Activated CD8-positive, alpha-beta memory T cell treated with anti-CD3 and anti-CD28 coated beads for 24 hours (primary cell): ENCODE data around the gene BRF1.
A peak's percentile ranks its signal among the peaks of the same experiment; 100 is the strongest.
"Not testable (repeated sequence)": the region's sequence is repeated elsewhere in the genome, so short reads cannot be mapped to it uniquely, and the experiment has no call there.

Experiments used
- DNase-seq: peaks from one replicate; pipeline ENCODE4 v3.0.0-alpha.2; 2020

Gene BRF1

DNA sequence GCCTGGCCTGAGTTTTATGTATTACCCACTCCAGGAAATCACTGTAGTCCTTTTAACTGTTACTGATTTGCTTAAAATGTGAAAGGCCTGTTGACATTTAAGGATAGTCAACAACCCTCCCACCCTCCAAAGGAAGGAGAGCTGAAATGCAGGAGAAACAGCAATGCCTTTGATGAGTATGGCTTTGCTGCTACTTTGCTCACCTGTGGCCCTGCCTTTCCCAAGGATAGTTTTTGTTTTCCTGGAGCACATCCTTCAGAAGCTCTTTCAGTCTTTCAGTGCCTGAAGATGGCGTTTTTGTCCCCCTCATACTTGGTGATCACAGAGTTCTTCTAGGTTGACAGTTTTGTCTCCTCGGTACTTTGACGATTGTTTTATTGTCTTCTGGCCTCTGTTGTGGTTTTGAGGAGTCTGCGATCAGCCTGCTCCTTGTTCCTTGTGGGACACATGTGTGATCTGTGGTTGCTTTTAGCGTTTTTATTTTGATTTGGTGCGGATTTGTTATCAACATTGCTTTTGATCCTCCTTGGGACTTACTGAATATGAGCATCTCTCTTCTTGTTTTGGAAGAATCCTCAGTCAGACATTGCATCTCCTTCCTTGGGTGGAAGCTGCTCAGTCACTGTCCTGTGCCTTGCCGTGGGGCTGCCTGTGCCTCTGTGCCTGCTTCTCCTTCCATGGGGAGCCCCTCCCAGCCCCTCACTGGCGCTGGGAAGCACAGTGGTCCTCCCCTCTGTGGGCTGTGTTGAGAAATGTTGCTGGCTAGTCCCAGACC lies 31.0 kb upstream of the BRF1 start:
- no peak for DNase-seq

DNA sequence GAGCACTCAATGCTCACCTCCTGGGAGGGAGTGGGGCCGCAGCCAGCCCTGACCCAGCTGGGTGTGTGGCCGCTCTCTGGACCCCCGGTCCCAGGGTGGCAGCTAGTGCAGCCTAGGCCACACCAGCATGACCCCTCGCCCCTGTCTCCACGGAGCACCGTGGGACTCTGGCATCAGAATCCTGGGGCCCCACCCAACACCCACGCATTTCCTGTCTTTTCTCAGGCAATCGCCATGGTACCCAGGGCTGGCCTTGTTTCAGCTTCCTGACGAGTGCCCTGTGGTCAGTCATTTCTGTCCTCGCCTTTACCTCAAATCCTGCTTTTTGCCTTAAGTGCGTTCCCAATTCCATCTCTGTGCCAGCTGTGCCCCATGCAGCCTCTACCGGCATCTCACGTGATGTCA lies 29.7 kb upstream of the BRF1 start:
- no peak for DNase-seq

DNA sequence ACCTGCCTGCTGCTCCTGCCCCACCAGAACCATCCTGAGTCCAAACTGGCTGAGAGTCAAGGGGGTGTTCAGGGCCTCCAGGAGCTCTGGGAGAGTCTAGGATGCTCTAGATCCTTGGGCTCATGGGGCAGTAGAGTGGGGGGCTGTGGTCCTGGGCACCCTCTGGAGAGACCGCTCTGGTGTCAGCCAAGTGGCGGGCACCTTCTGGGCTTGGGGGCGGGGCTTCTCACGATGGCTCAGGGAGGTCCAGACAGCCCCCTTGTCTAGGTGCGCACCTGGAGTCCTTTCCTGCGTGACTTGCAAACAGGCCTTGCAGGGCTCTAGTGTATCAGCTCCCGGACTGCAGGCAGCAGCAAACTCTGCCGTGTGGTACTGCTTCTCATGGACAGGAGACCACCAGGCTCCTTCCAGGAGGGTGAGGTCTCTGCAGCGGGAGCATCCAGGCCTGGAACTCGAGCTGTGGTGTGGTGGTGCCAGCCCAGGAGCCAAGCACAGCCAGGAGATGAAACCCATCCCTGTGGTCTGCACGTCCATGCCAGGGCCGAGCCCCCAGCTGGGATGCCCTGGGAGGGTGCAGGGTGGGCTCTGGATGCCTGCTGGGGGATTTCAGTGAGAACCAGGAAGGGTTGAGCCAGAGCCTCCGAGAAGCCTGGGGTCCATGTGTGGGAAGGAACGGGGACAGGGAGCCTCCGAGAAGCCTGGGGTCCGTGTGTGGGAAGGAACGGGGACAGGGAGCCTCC lies 28.8 kb upstream of the BRF1 start:
- no peak for DNase-seq

DNA sequence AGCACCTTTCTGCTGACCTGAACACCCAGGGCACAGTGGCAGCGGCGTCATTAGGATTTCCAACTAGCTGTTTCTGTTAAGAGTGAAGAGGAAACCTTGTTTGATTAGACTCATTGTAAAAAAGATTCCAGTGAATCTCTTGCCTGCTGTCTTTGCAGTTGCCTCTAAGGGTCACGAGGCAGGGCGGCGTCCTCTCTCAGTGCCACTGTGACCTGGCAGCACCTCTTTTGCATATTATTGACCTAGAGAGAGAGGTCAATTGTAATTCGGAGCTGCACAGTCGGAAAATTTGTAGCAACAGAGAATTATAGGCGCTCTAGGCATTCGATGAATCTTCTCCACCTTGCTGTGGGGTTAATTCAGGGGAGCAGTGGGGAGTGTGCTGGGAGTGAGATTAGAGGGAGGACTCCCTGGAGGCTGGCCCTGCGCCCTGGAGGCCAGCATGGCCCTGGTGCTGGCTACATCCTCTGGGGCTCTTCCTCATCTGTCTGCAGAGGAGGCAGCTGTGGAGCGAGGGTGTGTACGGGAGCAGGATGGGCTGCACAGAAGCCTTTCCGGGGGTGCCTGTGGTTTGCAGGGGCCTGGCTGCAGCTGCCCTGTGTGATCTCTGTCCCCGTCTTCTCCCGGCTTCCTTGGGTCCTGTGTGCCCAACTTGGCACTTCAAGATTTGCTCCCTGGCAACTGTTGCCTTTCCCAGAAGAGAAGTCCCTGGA lies 28.0 kb upstream of the BRF1 start:
- DNase-seq, result no peak

DNA sequence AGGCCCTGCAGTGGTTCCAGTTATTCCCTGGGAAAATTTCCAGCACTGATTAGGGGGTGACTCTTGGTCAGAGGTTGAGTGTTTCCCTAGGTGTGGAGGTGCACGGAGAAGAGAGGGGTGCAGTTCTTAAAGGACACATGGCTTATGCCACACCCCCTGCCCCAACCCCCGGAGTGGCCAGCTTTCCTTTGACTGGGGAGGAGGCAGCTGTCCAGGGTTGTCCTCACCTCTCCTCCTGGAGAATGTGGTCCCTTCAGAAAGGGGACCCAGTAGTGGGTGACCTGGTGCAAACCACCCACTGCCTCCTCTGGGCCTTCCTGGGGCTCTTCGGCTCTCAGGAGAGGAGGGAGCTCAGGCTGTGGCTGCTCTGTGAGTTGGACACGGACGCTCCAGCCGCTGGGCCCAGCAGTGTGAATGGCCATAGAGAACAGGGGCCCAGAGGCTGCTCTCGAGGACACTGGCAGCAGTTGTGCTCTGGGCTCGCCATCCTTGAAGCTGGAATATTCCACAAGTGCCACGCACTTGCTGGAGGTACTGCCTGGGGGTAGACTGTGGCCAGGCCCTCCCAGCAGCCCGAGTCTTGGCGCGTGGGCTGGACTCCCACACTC lies 27.4 kb upstream of the BRF1 start:
- no peak for DNase-seq

DNA sequence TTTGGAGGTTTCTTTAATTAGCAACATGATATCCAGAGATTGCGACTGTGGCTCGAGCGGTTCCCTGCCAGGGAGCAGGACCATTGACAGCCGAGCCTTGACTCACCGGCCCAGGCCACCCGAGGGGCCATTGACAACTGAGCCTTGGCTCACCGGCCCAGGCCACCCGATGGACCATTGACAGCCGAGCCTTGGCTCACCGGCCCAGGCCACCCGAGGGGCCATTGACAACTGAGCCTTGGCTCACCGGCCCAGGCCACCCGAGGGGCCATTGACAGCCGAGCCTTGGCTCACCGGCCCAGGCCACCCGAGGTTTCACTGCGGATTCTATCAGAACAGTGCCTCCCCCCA lies 26.9 kb upstream of the BRF1 start:
- not testable (repeated sequence) for DNase-seq

DNA sequence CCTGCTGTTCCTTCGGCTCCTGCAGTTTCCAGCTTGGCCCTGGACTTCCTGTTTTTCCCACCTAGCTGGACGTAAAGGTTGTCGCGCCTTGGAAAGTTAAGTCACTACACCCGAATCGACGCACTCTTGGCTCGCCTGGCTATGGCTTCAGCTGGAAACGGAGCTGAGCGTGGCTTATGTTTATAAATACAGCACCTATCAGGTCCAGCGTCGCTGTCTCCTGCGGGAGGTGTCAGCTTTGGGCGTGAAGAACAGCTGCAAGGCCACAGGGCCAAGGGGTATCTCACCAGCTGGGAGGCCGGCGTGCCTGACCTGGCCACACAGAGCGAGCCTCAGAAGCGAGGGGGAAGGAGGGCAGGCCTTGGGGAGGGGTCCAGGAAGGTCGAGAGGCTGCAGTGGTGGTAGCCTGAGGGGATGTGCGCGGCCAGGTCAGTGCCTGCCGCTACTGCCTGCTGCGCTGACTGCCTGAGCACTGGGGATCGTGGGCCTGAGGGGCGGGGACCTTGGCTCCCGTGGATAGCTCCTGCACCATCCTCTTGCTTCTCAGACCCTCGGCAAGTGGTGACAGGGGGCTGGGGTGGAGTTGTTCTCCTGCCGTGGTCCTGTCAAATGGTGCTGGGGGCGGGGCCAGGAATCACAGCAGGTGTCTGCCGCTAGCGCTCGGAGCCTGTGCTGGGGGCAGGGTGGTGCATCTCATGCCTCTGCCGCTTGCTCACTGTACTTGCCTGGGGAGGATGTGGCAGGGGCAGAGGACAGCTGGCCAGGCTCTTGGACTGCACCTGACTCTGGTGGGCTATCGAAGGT lies 26.3 kb upstream of the BRF1 start:
- DNase-seq, result no peak

DNA sequence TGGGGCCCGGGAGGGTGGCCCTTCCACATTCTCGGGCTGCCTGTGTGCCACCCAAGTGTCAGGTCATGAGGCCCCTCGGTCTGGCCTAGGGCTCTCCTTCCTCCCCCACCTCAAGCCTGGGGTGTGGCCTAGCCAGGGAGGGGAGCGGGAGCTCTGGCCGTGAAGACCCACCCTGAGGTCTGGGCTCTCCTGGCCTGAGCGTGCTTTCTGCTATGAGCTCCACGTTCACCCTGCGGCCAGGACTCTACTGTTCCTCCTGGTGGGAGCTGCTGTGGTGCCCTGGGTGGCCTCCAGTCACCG lies 25.7 kb upstream of the BRF1 start:
- no peak for DNase-seq

DNA sequence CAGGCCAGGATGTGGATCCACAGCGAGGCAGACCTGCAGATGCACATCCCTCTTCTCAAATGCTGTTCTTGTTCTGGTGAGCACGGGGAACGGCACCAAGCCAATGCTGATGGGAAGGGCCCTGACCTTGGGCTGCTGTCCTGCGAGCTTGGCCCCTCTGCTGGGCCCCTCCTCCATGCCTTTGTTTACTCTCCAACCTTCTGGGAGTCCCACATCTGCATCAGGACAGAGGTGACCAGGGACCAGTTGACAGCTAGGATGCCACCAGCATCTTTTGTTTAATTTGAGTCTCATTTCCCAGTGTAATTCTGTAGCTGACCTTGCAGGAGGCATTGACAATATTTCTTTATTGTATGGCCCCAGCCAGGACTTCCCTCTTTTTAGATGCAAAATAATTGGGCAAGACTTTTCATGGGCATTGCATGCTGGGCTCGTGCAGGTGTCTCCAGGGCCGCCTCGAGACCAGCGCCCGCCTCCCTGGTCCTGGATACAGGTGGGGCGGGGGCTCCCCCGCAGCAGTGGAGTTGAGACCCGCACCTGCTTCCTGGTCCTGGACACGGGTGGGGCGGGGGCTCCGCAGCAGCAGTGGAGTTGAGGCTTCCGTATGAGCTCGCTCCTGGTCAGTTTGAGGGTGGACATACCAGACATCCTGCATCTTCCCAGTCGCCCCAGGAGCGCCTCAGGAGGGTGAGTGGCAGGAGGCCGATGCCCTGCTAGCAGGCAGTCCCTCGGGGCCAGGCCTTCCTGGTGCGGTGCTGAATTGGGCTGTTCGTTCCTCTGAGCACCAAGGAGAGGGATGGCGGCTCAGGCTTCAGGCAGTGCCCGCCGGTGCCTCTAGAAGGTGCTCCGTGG lies 25.1 kb upstream of the BRF1 start:
- no peak for DNase-seq

DNA sequence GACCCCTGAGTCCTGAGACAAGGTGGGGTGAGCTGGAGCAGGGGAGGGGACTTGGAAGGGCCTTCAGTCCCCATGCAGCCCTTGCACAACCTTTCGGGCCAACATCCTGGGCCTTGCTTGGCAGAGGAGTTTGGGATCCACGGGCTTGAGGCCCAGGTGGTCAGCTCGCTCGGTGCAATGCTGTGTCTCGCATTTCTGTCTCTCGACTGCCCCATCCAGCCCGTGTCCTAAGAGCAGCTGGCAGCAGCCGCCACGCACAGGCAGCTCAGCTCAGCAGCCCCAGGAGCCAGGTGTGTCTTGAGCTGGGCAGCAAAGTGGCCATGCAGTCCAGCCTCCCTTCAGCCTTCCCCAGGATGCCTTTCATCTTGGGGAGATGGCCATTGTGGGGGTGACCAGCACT lies 24.5 kb upstream of the BRF1 start:
- no peak for DNase-seq

DNA sequence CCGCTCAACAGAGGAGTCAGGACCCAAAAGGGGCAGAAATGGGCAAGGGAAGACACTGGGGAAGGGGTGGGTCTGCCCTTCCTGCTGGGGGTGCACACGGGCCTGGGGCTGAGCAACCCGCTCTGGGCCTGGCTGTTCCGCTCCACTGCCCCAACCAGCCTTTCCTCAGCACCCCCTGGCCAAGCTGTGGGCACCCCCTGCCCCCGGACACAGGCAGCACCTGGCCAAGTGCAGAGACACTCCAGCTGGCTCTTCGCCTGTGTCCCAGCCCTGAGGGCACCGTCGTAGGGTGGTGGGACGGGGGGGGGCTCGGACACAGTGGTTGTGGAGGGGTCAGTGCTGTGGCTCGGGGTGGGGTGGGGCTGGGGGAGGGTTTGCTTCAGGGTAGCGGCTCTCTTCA lies 24.1 kb upstream of the BRF1 start:
- no peak for DNase-seq

DNA sequence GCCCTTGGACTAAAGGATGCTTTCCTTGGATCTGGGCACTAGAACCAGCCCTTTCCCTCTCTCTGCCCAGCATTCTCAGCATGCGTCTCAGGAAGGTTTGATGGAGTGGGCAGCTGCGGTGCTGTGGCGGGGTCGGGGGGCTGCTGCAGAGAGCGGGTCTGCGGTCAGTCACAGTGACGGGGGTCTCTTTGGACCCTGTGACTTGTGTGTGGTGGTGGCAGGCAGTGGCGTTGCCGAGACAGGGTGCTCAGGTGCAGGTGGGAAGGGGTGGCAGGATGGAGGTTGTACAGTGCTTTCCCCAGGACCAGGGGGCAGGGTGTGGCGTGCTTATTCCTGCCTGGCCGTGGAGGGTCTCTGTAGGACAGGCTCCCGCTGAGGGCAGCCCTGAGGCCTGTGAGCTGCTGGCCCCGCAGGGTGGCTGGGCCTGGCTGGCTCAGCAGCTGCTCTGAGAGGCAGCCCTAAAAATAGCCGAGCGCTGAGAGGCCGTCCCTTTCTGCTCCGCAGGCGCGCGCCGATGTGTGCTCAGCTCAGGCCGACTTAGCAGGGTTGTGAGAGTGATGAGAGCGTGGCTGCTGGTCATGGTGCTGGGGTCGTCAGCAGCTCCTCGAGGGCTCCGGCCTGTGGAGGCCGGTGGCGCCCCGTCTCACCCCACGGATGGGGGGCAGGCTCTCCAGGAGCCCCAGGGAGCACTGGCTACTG lies 23.4 kb upstream of the BRF1 start:
- DNase-seq, result no peak

DNA sequence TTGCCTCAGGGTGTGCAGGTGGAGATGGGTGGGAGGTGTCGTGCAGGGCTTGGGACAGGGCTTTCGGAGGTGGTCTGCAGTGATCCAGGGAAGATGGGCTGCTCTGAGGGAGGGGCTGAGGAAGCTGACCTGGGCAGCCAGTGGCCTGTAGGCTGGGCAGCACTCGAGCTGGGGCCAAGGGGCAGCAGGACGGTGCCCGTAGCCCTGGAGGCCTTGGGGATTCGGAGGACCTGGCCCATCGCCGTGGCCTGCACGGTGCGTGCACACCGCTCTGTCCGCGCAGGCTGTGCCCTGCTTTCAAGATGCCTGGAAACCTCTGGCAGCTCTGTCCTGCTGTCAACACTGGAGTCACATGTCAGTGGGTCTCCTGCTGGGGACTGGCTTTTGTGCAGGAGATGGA lies 22.9 kb upstream of the BRF1 start:
- DNase-seq, result no peak

DNA sequence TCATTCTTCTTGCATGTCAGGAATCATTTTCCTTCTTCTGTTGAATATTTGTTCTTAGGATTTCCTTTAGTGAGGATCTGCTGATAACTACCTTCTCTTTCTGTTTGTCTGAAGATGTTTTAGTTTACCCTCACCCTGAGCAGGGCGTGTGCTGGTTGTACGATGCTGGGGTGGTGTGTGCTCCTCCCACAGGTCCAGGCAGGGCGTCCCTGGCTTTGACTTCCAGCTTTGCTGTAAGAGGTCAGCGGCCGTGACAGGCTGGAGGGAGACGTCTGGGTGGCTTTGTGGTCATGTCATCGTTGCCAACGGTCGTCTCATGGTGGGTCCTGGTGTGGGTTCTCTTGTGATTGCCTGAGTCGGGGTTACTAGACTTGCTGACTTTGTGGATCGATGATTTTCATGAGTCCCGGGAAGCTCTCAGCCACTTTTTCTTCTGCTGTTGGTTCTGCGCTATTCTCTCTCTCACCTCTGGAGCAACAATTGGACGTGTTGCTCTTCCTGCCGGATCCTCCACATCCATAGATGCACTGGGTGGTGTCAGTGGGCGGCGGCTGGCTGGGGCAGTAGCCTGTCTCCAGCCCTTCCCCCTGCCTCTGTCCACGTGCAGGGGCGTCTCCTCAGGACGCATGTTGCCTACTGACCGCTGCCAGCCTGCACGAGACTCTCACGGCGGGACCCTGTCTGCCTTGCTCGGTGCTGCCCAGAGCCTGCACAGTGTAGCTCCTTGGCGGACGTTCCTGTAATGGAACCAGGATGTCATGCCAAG lies 22.2 kb upstream of the BRF1 start:
- no peak for DNase-seq

DNA sequence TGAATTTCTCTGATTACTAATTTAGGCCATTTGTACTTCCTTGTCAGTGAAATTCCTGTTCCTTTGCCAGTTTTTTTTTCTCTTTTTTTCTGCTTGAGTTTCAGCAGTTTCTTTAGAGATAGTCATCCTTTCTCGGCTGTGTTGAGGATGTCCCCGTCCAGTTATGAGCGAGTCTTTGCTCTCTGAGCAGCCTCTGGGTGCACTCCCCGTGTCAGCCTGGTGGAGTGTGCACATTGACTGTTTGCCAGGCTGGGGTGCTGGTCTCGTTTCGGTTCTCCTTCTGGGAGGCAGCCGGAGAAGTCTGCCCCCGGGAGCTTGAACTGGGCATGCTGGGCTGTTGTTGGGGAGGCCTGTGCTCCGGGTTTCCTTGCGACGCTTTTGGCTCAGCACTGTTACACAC lies 16.7 kb upstream of the BRF1 start:
- DNase-seq, result no peak

DNA sequence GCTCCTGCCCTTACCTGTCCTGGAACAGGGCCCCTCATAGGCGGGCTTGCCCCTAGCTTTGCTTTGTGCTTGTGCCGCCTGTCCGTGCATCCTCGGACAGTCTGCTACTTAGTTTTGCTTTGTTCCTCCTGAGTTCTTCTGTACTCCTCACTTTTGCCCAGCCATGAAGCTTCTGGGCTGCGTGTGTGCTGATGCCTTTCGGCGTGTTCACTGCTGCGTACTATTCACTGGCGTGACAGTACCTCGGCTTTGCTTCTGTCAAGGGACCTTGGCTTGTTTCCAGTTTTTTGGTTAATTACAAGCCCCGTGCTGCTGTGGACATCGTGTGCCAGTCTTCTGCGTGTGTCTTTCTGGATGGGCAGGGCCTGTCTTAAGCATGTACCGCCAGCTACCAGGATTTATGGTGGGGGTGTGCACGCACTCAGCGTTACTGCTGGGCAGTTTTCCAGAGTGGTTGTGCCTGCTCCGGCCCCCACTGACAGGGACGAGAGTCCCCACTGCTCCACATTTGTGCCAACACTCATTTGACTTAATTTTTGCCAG lies 16.2 kb upstream of the BRF1 start:
- DNase-seq, result no peak

DNA sequence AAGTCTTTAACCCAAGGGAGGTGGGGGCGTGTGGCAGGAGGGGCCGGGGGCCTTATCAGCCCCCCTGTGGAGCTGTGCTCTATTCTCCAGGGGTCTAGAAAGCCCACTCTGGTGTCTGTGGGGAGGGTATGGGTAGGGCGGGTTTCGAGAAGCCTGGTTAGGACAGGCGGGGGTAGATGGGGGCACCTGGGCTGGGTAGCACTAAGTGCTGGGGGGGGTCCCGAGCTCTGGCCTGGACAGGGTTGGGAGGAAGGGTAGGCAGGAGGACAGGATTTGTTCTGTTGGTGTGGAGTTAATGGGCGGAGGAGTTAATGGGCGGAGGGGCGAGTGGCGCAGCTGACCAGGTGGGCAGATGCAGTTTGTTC lies 15.8 kb upstream of the BRF1 start:
- DNase-seq, result no peak

DNA sequence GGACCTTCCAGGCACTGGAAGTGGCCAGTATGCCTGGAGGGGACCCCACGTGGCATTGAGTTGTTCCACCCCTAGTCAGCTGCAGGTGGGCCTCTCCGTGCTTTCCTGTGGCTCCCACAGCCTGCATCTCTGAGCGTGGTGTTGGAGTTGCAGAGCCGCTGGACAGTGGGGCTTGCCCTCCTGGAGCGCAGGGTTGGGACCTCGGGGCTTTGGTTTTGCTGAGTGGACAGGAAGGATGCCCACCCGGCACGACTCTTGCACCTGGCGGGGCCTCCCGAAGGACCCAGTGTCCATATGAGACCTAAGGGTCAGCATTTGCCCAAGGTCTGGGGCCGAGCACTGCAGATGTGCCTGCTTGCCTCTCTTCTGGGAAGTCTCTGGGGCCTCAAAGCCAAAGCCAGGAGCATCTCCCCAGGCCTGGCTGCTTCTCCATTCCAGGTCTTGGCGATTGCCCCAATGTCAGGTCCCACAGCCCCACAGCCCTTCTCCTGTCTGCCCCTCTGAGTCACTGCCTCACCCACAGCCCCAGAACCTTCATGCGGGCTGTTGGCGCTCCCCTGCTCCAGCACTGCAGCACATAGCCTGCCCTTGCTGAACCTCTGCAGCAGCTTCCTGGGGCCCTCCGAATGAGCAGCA lies 15.3 kb upstream of the BRF1 start:
- no peak for DNase-seq

DNA sequence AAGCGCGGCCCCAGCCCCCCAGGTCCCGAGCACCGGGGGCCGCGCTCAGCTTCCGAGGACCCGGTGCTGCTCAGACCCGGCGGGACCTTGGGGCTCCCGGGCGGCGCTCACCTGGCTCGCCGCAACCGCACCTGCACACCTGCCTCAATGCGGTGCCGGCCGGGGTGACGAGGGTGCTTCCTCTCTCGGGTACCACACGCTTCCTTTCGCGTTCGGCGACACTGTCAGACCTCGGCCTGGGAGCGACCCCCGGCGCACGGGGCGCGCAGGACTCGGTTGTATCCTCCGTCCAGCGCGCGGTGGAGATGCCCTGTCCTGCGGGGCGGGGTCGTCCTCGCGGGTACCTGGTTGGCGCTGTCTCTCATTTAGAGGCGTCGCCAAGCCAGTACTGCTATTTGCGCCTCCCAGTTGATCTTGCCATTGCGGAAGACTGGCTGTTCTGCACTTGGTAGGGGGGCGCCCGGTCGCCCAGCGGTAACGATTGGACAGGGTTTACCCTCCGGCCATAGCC lies 14.5 kb upstream of the BRF1 start:
- DNase-seq, result peak; percentile 78
